IPS-NIHi11 (cell line): ENCODE results near the gene CMA1.
"Not testable (repeated sequence)": the region's sequence is repeated elsewhere in the genome, so short reads cannot be mapped to it uniquely, and the experiment has no call there.

Experiments used
- DNase-seq: peaks from one replicate; pipeline ENCODE4 v3.0.0; 2012; ENCODE audit warnings: mixed read lengths, low spot score

Gene CMA1

GRCh38 chr14:24508155-24508840, at the start of gene CMA1:
CMA1 (minus strand) TSS chr14:24508265; CDS start chr14:24508235, 30 bp downstream.
- no peak for DNase-seq

GRCh38 chr14:24556756-24557155, 48.7 kb upstream of the CMA1 start:
- no peak for DNase-seq

- not testable (repeated sequence) for DNase-seq
Measured at GRCh38 chr14:24549064-24549463, 41.0 kb upstream of the CMA1 start.

- DNase-seq = no peak
Measured at GRCh38 chr14:24542346-24542936, 34.4 kb upstream of the CMA1 start.

GRCh38 chr14:24535737-24536136, 27.7 kb upstream of the CMA1 start:
- no peak for DNase-seq

GRCh38 chr14:24534286-24534685, 26.2 kb upstream of the CMA1 start:
- DNase-seq = no peak

- DNase-seq = not testable (repeated sequence)
Measured at GRCh38 chr14:24525877-24526620, 18.0 kb upstream of the CMA1 start.

- no peak for DNase-seq
Measured at GRCh38 chr14:24518851-24519250, 10.8 kb upstream of the CMA1 start.

GRCh38 chr14:24514209-24514608, 6.1 kb upstream of the CMA1 start:
- no peak for DNase-seq

GRCh38 chr14:24513009-24513408, 4.9 kb upstream of the CMA1 start:
- peak; percentile 37 for DNase-seq

GRCh38 chr14:24506443-24506842, 1.6 kb downstream of the CMA1 start:
- no peak for DNase-seq

GRCh38 chr14:24504425-24504950, 3.6 kb downstream of the CMA1 start:
- no peak for DNase-seq

GRCh38 chr14:24491586-24492408, 16.3 kb downstream of the CMA1 start:
- DNase-seq = not testable (repeated sequence)

GRCh38 chr14:24483604-24484252, 24.3 kb downstream of the CMA1 start:
- DNase-seq = no peak

GRCh38 chr14:24482699-24483303, 25.3 kb downstream of the CMA1 start:
- DNase-seq = not testable (repeated sequence)

- peak; percentile 98 for DNase-seq
Measured at GRCh38 chr14:24481622-24482324, 26.3 kb downstream of the CMA1 start.

- not testable (repeated sequence) for DNase-seq
Measured at GRCh38 chr14:24479999-24480398, 28.1 kb downstream of the CMA1 start.

- no peak for DNase-seq
Measured at GRCh38 chr14:24475261-24475660, 32.8 kb downstream of the CMA1 start.

GRCh38 chr14:24473211-24473610, 34.9 kb downstream of the CMA1 start:
- DNase-seq = no peak

- DNase-seq = not testable (repeated sequence)
Measured at GRCh38 chr14:24470450-24470849, 37.6 kb downstream of the CMA1 start.
